H1 (cell line): ENCODE measurements around the gene SMARCC1.

ENCODE experiments used
- BACH1 ChIP-seq: IDR thresholded peaks from 2 replicates; pipeline ENCODE4 v1.6.1; 2012; ENCODE audit warnings: low read length, improper control_type of control experiment
- CREB1 ChIP-seq: IDR thresholded peaks from 2 replicates; pipeline ENCODE4 v1.6.1; 2012; ENCODE audit warnings: inconsistent platforms
- CTCF ChIP-seq, 3 experiments: IDR thresholded peaks; 1 replicate in 2 of 3; 2 replicates in 1 of 3; pipeline versions ENCODE4 v1.5.1 to v1.6.1; 2011; ENCODE audit warnings: low read length in 3 of 3, mild to moderate bottlenecking in 3 of 3, inconsistent platforms in 2 of 3, low read depth in 1 of 3, moderate library complexity in 1 of 3; ENCODE audit not compliant: insufficient read depth in 1 of 3; ENCODE audit errors: control extremely low read depth in 1 of 3
- EP300 ChIP-seq, 2 experiments: IDR thresholded peaks; 1 replicate in 1 of 2; 2 replicates in 1 of 2; pipeline ENCODE4 v1.6.1; 2011 to 2012; ENCODE audit warnings: low read depth in 2 of 2, low read length in 2 of 2, mild to moderate bottlenecking in 2 of 2, borderline replicate concordance in 1 of 2, inconsistent platforms in 1 of 2, moderate library complexity in 1 of 2
- GABPA ChIP-seq: IDR thresholded peaks from 2 replicates; pipeline ENCODE4 v1.6.1; 2011; ENCODE audit warnings: mild to moderate bottlenecking, low read length, moderate library complexity, borderline replicate concordance; ENCODE audit not compliant: insufficient read depth
- POLR2A ChIP-seq, 2 experiments: IDR thresholded peaks; 1 replicate in 1 of 2; 2 replicates in 1 of 2; pipeline ENCODE4 v1.6.1; 2011; ENCODE audit warnings: low read depth in 2 of 2, low read length in 2 of 2, mild to moderate bottlenecking in 2 of 2; ENCODE audit errors: control extremely low read depth in 1 of 2
- RXRA ChIP-seq: IDR thresholded peaks from 2 replicates; pipeline ENCODE4 v1.6.1; 2011; ENCODE audit warnings: low read depth, mild to moderate bottlenecking, low read length, moderate library complexity; ENCODE audit not compliant: insufficient read depth

- TF ChIP-seq RXRA (no peak), BACH1 (no peak), CREB1 (no peak), CTCF (IDR thresholded peaks at IDR 0.05; ENCODE audit: control extremely low read depth in 1 of 3, insufficient read depth in 1 of 3, low read depth in 1 of 3, low read length in 3 of 3) (no peak), EP300 (IDR thresholded peaks at IDR 0.05; ENCODE audit: borderline replicate concordance in 1 of 2, low read depth in 2 of 2, low read length in 2 of 2) (no peak), POLR2A (IDR thresholded peaks at IDR 0.05; ENCODE audit: control extremely low read depth in 1 of 2, low read depth in 2 of 2, low read length in 2 of 2) (no peak), GABPA (no peak)
These were observed 140.0 kb downstream of the SMARCC1 start for GRCh38 chr3:47641739-47642138.
